CD4-positive, alpha-beta T cell (primary cell): Measurements from ENCODE around the gene ACACB. TPM values are rescaled to one million over a fixed set of nuclear protein-coding genes. Genes with fewer than 3 reads are reported as not detected.

Experiments used
- ATAC-seq: fragments of 200-7000 bp; cut with Tn5 transposase; one replicate; pipeline ENCODE4 v1.10.0; 2022; ENCODE audit warnings: mild to moderate bottlenecking; ENCODE audit not compliant: poor library complexity
- CTCF ChIA-PET: fragments of 350-600 bp; sonication (Branson Sonifier 250); formaldehyde crosslinking; loops from one replicate; lab custom pipeline; 2021; ENCODE audit warnings: antibody characterized with exemption, inconsistent platforms; lab: Charles Lee
- POLR2A ChIA-PET: fragments of 350-600 bp; sonication (Branson Sonifier 250); formaldehyde crosslinking; loops from one replicate; lab custom pipeline; 2021; ENCODE audit warnings: antibody characterized with exemption, inconsistent platforms; lab: Charles Lee
- DNase-seq, 14 experiments: peaks; one replicate each; pipeline ENCODE4 v3.0.0-alpha.2; 2013 to 2020; ENCODE audit warnings: mixed read lengths in 2 of 14
- H3K27ac ChIP-seq, 2 donors: one replicate each; pipeline versions ENCODE4 v1.5.1 to v1.7.0; 2013; ENCODE audit warnings: low read length in 2 of 2, low read depth in 1 of 2, mild to moderate bottlenecking in 1 of 2
- H3K27me3 ChIP-seq, 2 experiments: 1 replicate in 1 of 2; 2 replicates in 1 of 2; pipeline versions ENCODE4 v1.6.1 to v1.7.0; 2013; ENCODE audit warnings: low read length in 2 of 2, control low read depth in 1 of 2, mild to moderate bottlenecking in 1 of 2, moderate library complexity in 1 of 2; ENCODE audit not compliant: insufficient read depth in 2 of 2, control insufficient read depth in 1 of 2
- H3K36me3 ChIP-seq: one replicate; pipeline ENCODE4 v1.6.1; 2013; ENCODE audit warnings: low read length, control low read depth; ENCODE audit not compliant: insufficient read depth
- H3K4me1 ChIP-seq: one replicate; pipeline ENCODE4 v1.6.1; 2013; ENCODE audit warnings: low read length, control low read depth; ENCODE audit not compliant: insufficient read depth
- H3K4me3 ChIP-seq: one replicate; pipeline ENCODE4 v1.5.1; 2013; ENCODE audit warnings: mild to moderate bottlenecking, low read length, moderate library complexity
- H3K9me3 ChIP-seq, 2 experiments: 1 replicate in 1 of 2; 2 replicates in 1 of 2; pipeline versions ENCODE4 v1.6.1 to v1.7.0; 2013; ENCODE audit warnings: low read length in 2 of 2, mild to moderate bottlenecking in 2 of 2, control low read depth in 1 of 2, moderate library complexity in 1 of 2; ENCODE audit not compliant: control insufficient read depth in 1 of 2, insufficient read depth in 1 of 2
- H3K27ac Mint-ChIP-seq: one replicate; pipeline ENCODE4 v1.8.0; 2020; ENCODE audit warnings: mixed read lengths
- H3K27me3 Mint-ChIP-seq: one replicate; pipeline ENCODE4 v1.8.0; 2021; ENCODE audit warnings: mixed read lengths
- H3K36me3 Mint-ChIP-seq: one replicate; pipeline ENCODE4 v1.8.0; 2021; ENCODE audit warnings: low read depth, mixed read lengths
- H3K4me1 Mint-ChIP-seq: one replicate; pipeline ENCODE4 v1.8.0; 2021; ENCODE audit warnings: low read depth, mixed read lengths
- H3K4me3 Mint-ChIP-seq: one replicate; pipeline ENCODE4 v1.8.0; 2020; ENCODE audit warnings: mild to moderate bottlenecking, mixed read lengths
- H3K9me3 Mint-ChIP-seq: one replicate; pipeline ENCODE4 v1.8.0; 2020; ENCODE audit warnings: mixed read lengths
- intact Hi-C, 2 experiments: fragments of 100-400 bp; cut with DNase I in 1 of 2; cut with micrococcal nuclease in 1 of 2; formaldehyde crosslinking; loops; one replicate each; pipeline versions ENCODE4 v1.15.1 to v1.9.0; 2023 to 2025; cut with DNase I, micrococcal nuclease
- total RNA-seq, 174 experiments: library from RNA in 2 of 174; stranded (reverse) in 2 of 174; gene quantifications; one replicate each; pipeline ENCODE4 v1.2.3 and lab custom pipeline; 2021 to 2026
- TF ChIP-seq, protein P1 (sequence below): fragments of 200-600 bp; IDR thresholded peaks from one replicate; pipeline ENCODE4 v1.8.0; 2022; ENCODE audit warnings: antibody characterized with exemption, mild to moderate bottlenecking

The ACACB gene
- total RNA-seq, 2 experiments from 2014 or later = 30.3 to 32.2 TPM

DNA sequence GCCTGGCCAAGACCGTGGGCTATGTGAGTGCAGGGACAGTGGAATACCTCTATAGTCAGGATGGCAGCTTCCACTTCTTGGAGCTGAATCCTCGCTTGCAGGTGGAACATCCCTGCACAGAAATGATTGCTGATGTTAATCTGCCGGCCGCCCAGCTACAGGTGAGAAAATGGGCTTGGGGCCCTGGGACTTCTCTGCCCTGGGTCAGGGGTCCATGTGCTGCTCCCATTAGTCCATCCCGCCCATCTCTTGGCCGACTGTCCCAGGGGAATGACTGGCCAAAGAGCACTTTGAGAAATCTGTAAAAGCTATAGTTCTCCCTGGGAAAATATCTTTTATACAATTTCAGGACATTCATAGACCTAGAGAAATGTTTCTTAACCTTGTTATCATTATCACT lies 63.5 kb downstream of the ACACB start:
- peaks cover 17% of the 10 kb centered on the region for H3K36me3 ChIP-seq

DNA sequence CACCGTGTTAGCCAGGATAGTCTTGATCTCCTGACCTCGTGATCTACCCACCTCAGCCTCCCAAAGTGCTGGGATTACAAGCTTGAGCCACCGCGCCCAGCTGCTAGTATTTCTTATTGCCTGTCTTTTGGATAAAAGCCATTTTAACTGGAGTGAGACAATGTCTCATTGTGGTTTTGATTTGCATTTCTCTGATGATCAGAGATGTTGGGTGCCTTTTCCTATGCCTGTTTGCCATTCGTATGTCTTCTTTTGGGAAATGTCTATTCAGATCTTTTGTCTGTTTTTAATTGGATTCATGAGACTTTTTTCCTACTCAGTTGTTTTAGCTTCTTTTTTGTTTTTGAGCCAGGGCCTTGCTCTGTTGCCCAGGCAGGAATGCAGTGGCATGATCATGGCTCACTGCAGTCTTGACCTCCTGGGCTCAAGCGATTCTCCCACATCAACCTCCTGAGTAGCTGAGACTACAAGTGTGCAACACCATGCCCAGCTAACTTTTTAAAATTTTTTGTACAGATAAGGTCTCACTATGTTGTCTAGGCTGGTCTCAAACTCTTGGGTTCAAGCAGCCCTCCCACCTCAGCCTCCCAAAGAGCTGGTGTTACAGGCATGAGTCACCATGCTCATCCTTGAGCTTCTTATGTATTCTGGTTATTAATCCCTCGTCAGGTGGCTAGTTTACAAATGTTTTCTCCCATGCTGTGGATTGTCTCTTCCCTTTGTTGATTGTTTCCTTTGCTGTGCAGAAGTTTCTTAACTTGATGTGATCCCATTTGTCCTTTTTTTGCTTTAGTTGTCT lies 65.9 kb downstream of the ACACB start:
- Histone ChIP-seq H3K36me3 (peaks cover 28% of the 10 kb centered on the region), H3K4me3 (no peak overlapping the region), H3K4me1 (no peaks in the 10 kb centered on the region), H3K9me3 (no peaks in the 10 kb centered on the region), H3K27me3 (no peaks in the 10 kb centered on the region), H3K27ac (no peak overlapping the region)
- Mint-ChIP-seq H3K36me3 (peaks cover 78% of the 10 kb centered on the region), H3K9me3 (no peaks in the 10 kb centered on the region), H3K4me3 (no peak overlapping the region), H3K27me3 (no peaks in the 10 kb centered on the region), H3K4me1 (no peaks in the 10 kb centered on the region), H3K27ac (no peak overlapping the region)
- DNase-seq (no peak), ATAC-seq (no peak)
- TF ChIP-seq, protein P1, sequence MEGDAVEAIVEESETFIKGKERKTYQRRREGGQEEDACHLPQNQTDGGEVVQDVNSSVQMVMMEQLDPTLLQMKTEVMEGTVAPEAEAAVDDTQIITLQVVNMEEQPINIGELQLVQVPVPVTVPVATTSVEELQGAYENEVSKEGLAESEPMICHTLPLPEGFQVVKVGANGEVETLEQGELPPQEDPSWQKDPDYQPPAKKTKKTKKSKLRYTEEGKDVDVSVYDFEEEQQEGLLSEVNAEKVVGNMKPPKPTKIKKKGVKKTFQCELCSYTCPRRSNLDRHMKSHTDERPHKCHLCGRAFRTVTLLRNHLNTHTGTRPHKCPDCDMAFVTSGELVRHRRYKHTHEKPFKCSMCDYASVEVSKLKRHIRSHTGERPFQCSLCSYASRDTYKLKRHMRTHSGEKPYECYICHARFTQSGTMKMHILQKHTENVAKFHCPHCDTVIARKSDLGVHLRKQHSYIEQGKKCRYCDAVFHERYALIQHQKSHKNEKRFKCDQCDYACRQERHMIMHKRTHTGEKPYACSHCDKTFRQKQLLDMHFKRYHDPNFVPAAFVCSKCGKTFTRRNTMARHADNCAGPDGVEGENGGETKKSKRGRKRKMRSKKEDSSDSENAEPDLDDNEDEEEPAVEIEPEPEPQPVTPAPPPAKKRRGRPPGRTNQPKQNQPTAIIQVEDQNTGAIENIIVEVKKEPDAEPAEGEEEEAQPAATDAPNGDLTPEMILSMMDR = no peak
- ChIA-PET POLR2A (interaction anchor here (0.6 kb wide), 1 partner anchor 103 kb away, joined by 4 read pairs; no protein-coding TSS in a partner anchor), CTCF (no interaction called here)
- intact Hi-C loops = no loop called here

More for the DNA sequence above, 63.5 kb downstream of the ACACB start:
- Mint-ChIP-seq H3K4me1 (no peaks in the 10 kb centered on the region), H3K9me3 (no peaks in the 10 kb centered on the region), H3K27ac (no peak overlapping the region), H3K27me3 (no peaks in the 10 kb centered on the region), H3K4me3 (no peak overlapping the region), H3K36me3 (peaks cover 79% of the 10 kb centered on the region)
- Histone ChIP-seq H3K27me3 (no peaks in the 10 kb centered on the region), H3K4me3 (no peak overlapping the region), H3K9me3 (no peaks in the 10 kb centered on the region), H3K27ac (no peak overlapping the region), H3K4me1 (no peaks in the 10 kb centered on the region)
- TF ChIP-seq, protein P1 = no peak
- ChIA-PET CTCF (no interaction called here), POLR2A (no interaction called here)
- no peak for DNase-seq
- no peak for ATAC-seq
- intact Hi-C loops = no loop called here

DNA sequence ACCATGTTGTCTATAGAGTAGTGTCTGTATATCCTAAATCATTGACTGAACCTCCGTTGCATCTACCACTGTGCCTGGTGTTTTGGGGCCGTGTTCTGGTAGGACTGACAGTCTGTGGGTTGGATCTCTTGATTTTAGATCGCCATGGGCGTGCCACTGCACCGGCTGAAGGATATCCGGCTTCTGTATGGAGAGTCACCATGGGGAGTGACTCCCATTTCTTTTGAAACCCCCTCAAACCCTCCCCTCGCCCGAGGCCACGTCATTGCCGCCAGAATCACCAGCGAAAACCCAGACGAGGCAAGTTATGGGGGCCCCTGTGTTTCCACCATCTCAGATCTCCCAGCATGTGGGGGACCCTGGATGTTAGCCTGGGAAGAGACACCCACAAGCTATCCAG lies 69.1 kb downstream of the ACACB start:
- Histone ChIP-seq H3K9me3 (no peaks in the 10 kb centered on the region), H3K27me3 (no peaks in the 10 kb centered on the region), H3K27ac (no peak overlapping the region), H3K4me3 (no peak overlapping the region), H3K36me3 (peaks cover 21% of the 10 kb centered on the region), H3K4me1 (no peaks in the 10 kb centered on the region)
- no peak overlapping the region for H3K4me3 Mint-ChIP-seq
- ChIA-PET CTCF (no interaction called here), POLR2A (no interaction called here)
- H3K9me3 Mint-ChIP-seq = no peaks in the 10 kb centered on the region
- intact Hi-C loops = no loop called here
- no peaks in the 10 kb centered on the region for H3K4me1 Mint-ChIP-seq
- H3K36me3 Mint-ChIP-seq = peaks cover 75% of the 10 kb centered on the region
- no peak overlapping the region for H3K27ac Mint-ChIP-seq
- ATAC-seq = no peak
- no peak for DNase-seq
- TF ChIP-seq, protein P1 = no peak
- H3K27me3 Mint-ChIP-seq = no peaks in the 10 kb centered on the region
